HepG2 (cell line): ENCODE data around the gene MEAF6. TPM values are rescaled to one million over a fixed set of nuclear protein-coding genes. Genes with fewer than 3 reads are reported as not detected.

ENCODE experiments used
- ELF4 ChIP-seq: sonication (generic); formaldehyde crosslinking; IDR thresholded peaks from 2 replicates; pipeline ENCODE4 v1.5.0; 2020; ENCODE audit warnings: missing genetic modification reagents, mild to moderate bottlenecking, moderate library complexity, borderline replicate concordance
- KLF12 ChIP-seq: sonication (generic); formaldehyde crosslinking; IDR thresholded peaks from 2 replicates; pipeline ENCODE4 v1.4.0; 2020; ENCODE audit warnings: missing genetic modification reagents, borderline replicate concordance
- NFIB ChIP-seq: sonication (generic); formaldehyde crosslinking; IDR thresholded peaks from 2 replicates; pipeline ENCODE4 v1.9.0; 2021; ENCODE audit warnings: missing genetic modification reagents, mild to moderate bottlenecking, borderline replicate concordance
- PAF1 ChIP-seq: IDR thresholded peaks from 2 replicates; pipeline ENCODE4 v1.6.1; 2016; ENCODE audit warnings: missing genetic modification reagents, missing compliant biosample characterization
- SIN3A ChIP-seq: IDR thresholded peaks from 2 replicates; pipeline ENCODE4 v1.6.1; 2011; ENCODE audit warnings: low read depth, mild to moderate bottlenecking, control low read depth, low read length, borderline replicate concordance
- TBP ChIP-seq: sonication (generic); formaldehyde crosslinking; IDR thresholded peaks from 2 replicates; pipeline ENCODE4 v1.5.0; 2020; ENCODE audit warnings: missing genetic modification reagents
- U2AF2 ChIP-seq: fragments of 200-400 bp; formaldehyde crosslinking; IDR thresholded peaks from 2 replicates; pipeline ENCODE4 v1.6.1; 2017; ENCODE audit warnings: low read depth, mild to moderate bottlenecking, low read length
- XRCC5 ChIP-seq: fragments of 200-400 bp; formaldehyde crosslinking; optimal IDR thresholded peaks from 2 replicates; pipeline ENCODE3; 2017; ENCODE audit warnings: mild to moderate bottlenecking, low read length
- ZBTB1 ChIP-seq: sonication (generic); formaldehyde crosslinking; IDR thresholded peaks from 2 replicates; pipeline ENCODE4 v1.4.0; 2020; ENCODE audit warnings: missing genetic modification reagents, borderline replicate concordance
- ZNF101 ChIP-seq: sonication (generic); formaldehyde crosslinking; IDR thresholded peaks from 2 replicates; pipeline ENCODE4 v1.4.0; 2020; ENCODE audit warnings: mild to moderate bottlenecking, low read depth, missing genetic modification reagents, borderline replicate concordance
- ZNF432 ChIP-seq: sonication (generic); formaldehyde crosslinking; IDR thresholded peaks from 2 replicates; pipeline ENCODE4 v1.5.0; 2020; ENCODE audit warnings: missing genetic modification reagents, mild to moderate bottlenecking, borderline replicate concordance
- ZNF772 ChIP-seq: sonication (generic); formaldehyde crosslinking; IDR thresholded peaks from 2 replicates; pipeline ENCODE4 v1.5.0; 2020; ENCODE audit warnings: mild to moderate bottlenecking, missing genetic modification reagents
- polyA plus RNA-seq, 8 experiments: library from polyadenylated mRNA; depleted of rRNA in 3 of 8; stranded (reverse) in 7 of 8; unstranded in 1 of 8; fragments of >200 nt; fragmentation: Illumina TruSeq in 4 of 8; extraction: Trizol in 4 of 8; gene quantifications; 2 replicates each; pipeline versions ENCODE4 v1.2.1 to v1.2.3, GENCODE V29; 2011 to 2016; ENCODE audit warnings: low read depth in 4 of 8, missing spikeins in 1 of 8, mixed read lengths in 1 of 8; ENCODE audit not compliant: insufficient read depth in 1 of 8
- total RNA-seq, 5 experiments: library from RNA; depleted of rRNA; stranded (reverse); fragments of >200 nt; fragmentation: Illumina TruSeq; extraction: Trizol; gene quantifications; 2 replicates each; pipeline ENCODE4 v1.2.3, GENCODE V29; 2016; ENCODE audit warnings: low read depth in 1 of 5
- TF ChIP-seq, protein P1 (sequence below), 2 experiments: fragments of 450-650 bp in 1 of 2; sonication (generic) in 1 of 2; formaldehyde crosslinking in 1 of 2; IDR thresholded peaks; 2 replicates each; pipeline versions ENCODE4 v1.6.1 to v1.8.0; 2016 to 2022; ENCODE audit warnings: antibody characterized with exemption in 1 of 2, mild to moderate bottlenecking in 1 of 2, missing genetic modification reagents in 1 of 2
- TF ChIP-seq, protein P2 (sequence below): sonication (generic); formaldehyde crosslinking; IDR thresholded peaks from 2 replicates; pipeline ENCODE4 v1.4.0; 2020; ENCODE audit warnings: missing genetic modification reagents
- TF ChIP-seq, protein P3 (sequence below): sonication (generic); formaldehyde crosslinking; IDR thresholded peaks from 2 replicates; pipeline ENCODE4 v1.4.0; 2020; ENCODE audit warnings: mild to moderate bottlenecking, missing genetic modification reagents

MEAF6 gene
- total and polyA plus RNA-seq, 2 of the 13 experiments (the other 11 are each of a cell fraction or from before 2014, with no cell fraction given) = 29.5 to 45.6 TPM

DNA sequence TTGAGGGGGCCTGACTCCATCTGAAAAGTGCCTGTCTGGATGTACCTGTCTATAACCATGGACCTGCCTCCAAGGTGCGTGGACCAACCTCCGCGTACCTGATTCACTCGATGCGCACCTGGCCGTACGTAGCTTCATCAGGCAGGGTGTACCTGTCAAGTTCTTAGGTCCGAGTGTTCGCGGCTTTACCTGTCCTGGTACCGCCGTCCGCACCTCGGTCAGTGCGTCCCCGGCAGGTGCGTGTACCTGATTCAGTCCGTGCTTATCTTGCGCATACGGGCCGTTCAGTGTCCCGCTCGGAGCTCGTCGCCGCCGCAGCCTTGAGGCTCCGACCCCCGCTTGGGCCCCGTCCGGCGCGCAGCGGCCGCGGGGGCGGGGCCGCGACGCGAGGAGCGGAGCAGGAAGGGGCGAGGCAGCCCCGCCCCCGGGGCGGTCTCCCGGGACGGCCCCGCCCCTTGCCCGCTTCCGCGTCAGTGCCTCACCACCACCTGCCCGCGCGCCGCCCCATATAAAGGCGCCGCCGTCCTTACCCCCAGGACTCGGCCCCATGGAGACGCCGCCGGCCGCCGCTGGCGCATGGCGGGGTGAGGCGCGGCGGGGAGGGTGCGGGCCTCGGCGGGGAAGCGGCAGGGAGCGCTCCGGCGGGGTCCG is 40.4 kb downstream of the MEAF6 start, which contains the start of gene ZC3H12A (continued):
- TF ChIP-seq, protein P1, sequence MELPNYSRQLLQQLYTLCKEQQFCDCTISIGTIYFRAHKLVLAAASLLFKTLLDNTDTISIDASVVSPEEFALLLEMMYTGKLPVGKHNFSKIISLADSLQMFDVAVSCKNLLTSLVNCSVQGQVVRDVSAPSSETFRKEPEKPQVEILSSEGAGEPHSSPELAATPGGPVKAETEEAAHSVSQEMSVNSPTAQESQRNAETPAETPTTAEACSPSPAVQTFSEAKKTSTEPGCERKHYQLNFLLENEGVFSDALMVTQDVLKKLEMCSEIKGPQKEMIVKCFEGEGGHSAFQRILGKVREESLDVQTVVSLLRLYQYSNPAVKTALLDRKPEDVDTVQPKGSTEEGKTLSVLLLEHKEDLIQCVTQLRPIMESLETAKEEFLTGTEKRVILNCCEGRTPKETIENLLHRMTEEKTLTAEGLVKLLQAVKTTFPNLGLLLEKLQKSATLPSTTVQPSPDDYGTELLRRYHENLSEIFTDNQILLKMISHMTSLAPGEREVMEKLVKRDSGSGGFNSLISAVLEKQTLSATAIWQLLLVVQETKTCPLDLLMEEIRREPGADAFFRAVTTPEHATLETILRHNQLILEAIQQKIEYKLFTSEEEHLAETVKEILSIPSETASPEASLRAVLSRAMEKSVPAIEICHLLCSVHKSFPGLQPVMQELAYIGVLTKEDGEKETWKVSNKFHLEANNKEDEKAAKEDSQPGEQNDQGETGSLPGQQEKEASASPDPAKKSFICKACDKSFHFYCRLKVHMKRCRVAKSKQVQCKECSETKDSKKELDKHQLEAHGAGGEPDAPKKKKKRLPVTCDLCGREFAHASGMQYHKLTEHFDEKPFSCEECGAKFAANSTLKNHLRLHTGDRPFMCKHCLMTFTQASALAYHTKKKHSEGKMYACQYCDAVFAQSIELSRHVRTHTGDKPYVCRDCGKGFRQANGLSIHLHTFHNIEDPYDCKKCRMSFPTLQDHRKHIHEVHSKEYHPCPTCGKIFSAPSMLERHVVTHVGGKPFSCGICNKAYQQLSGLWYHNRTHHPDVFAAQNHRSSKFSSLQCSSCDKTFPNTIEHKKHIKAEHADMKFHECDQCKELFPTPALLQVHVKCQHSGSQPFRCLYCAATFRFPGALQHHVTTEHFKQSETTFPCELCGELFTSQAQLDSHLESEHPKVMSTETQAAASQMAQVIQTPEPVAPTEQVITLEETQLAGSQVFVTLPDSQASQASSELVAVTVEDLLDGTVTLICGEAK (IDR thresholded peaks at IDR 0.05) = no peak
- TF ChIP-seq, protein P1 (CRISPR knock-in tag; IDR thresholded peaks at IDR 0.05) = no peak
- no peak for TF ChIP-seq U2AF2
- no peak for TF ChIP-seq PAF1
- TF ChIP-seq ELF4 (CRISPR knock-in tag) = no peak
- peak; percentile 70; the same call in 1 of the 2 replicates for TF ChIP-seq SIN3A
- no peak for TF ChIP-seq ZBTB1 (CRISPR knock-in tag)
- TF ChIP-seq, protein P2, sequence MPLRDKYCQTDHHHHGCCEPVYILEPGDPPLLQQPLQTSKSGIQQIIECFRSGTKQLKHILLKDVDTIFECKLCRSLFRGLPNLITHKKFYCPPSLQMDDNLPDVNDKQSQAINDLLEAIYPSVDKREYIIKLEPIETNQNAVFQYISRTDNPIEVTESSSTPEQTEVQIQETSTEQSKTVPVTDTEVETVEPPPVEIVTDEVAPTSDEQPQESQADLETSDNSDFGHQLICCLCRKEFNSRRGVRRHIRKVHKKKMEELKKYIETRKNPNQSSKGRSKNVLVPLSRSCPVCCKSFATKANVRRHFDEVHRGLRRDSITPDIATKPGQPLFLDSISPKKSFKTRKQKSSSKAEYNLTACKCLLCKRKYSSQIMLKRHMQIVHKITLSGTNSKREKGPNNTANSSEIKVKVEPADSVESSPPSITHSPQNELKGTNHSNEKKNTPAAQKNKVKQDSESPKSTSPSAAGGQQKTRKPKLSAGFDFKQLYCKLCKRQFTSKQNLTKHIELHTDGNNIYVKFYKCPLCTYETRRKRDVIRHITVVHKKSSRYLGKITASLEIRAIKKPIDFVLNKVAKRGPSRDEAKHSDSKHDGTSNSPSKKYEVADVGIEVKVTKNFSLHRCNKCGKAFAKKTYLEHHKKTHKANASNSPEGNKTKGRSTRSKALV = 0 out of 2 replicates have a peak, but pooled peaks have one; percentile 18
- peak; percentile 55; the same call in 1 of the 2 replicates for TF ChIP-seq ZNF772
- TF ChIP-seq ZNF101 (CRISPR knock-in tag) = no peak
- TF ChIP-seq, protein P3, sequence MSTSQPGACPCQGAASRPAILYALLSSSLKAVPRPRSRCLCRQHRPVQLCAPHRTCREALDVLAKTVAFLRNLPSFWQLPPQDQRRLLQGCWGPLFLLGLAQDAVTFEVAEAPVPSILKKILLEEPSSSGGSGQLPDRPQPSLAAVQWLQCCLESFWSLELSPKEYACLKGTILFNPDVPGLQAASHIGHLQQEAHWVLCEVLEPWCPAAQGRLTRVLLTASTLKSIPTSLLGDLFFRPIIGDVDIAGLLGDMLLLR (CRISPR knock-in tag) = no peak
- TF ChIP-seq NFIB (CRISPR knock-in tag) = no peak
- no peak for TF ChIP-seq ZNF432 (CRISPR knock-in tag)
- no peak for TF ChIP-seq XRCC5
- TF ChIP-seq KLF12 (CRISPR knock-in tag) = no peak
- no peak for TF ChIP-seq TBP
